ENCODE measurements around the gene BCL2L2. TPM values are rescaled to one million over a fixed set of nuclear protein-coding genes. Genes with fewer than 3 reads are reported as not detected.
A peak's percentile ranks its signal among the peaks of the same experiment; 100 is the strongest.

BCL2L2 gene
- total and polyA plus RNA-seq, 2 of the 8 experiments (the other 6 are each of a cell fraction or from before 2014, with no cell fraction given), result 9.3 to 13.8 TPM

- no peak for FAIRE-seq
- TF ChIP-seq CHD2 (IDR thresholded peaks at IDR 0.05; ENCODE audit: low read length), result no peak
- no peak for TF ChIP-seq ASH2L (IDR thresholded peaks at IDR 0.05; ENCODE audit: low read length)
- TF ChIP-seq POLR2AphosphoS5 (IDR thresholded peaks at IDR 0.05; ENCODE audit: low read depth, low read length), result peak; percentile 43
- TF ChIP-seq BACH1 (IDR thresholded peaks at IDR 0.05; ENCODE audit: low read length), result no peak
- peak in 1 of 2 experiments; percentile 40; a peak in 1 of 4 replicates for TF ChIP-seq SIN3A (conservative IDR thresholded peaks at IDR 0.05 in 1 of 2, IDR thresholded peaks at IDR 0.05 in 1 of 2; ENCODE audit: low read depth in 1 of 2, low read length in 2 of 2)
- 0 out of 2 replicates have a peak, but pooled peaks have one; percentile 5 for TF ChIP-seq CREB1 (IDR thresholded peaks at IDR 0.05)
- no peak for TF ChIP-seq E2F6 (IDR thresholded peaks at IDR 0.05)
- no peak for TF ChIP-seq KDM4A (IDR thresholded peaks at IDR 0.05; ENCODE audit: low read depth, low read length, severe bottlenecking)
- no peak for TF ChIP-seq JUN (IDR thresholded peaks at IDR 0.05; ENCODE audit: low read depth, low read length)
- TF ChIP-seq SP2 (IDR thresholded peaks at IDR 0.05; ENCODE audit: low read length), result no peak
- TF ChIP-seq POLR2A (IDR thresholded peaks at IDR 0.05; ENCODE audit: control extremely low read depth in 1 of 2, low read depth in 2 of 2, low read length in 2 of 2), result peak; percentile 64 to 81
Observed at GRCh38 chr14:23321572-23322547, 15.2 kb downstream of the BCL2L2 start.

More at GRCh38 chr14:23321572-23322547, 15.2 kb downstream of the BCL2L2 start:
- CTCF ChIA-PET (ENCODE audit: partially characterized antibody), result interaction anchor here (0.7 to 3.8 kb wide), 28 partner anchors 9 to 262 kb away, joined by 3 to 28 read pairs (median 3); partner anchors contain the start of genes BCL2L2 and SLC22A17
- no peaks in the 10 kb centered on the region for H3K27me3 ChIP-seq (replicated peaks in 1 of 4; ENCODE audit: control insufficient read depth in 3 of 4, extremely low read depth in 1 of 4, insufficient read depth in 3 of 4, low read length in 3 of 4)
- peak overlapping the region; percentile 99; the same call in 1 of the 2 replicates for H4K8ac ChIP-seq (ENCODE audit: extremely low read depth, insufficient read depth, low read length)
- H3K36me3 ChIP-seq (ENCODE audit: control insufficient read depth in 2 of 4, insufficient read depth in 4 of 4, low read length in 3 of 4), result peaks cover 9 to 35% (median 24%) of the 10 kb centered on the region in 4 experiments; a peak in 7 of 8 replicates
- DNase-seq (ENCODE audit: low read depth in 1 of 2, low spot score in 2 of 2), result peak in 1 of 2 experiments; percentile 63
- 3% methylated on average over 36 of the region's 64 CpGs; no CpG with 5 or more reads in 1 of the 2 experiments for WGBS, 2 experiments (ENCODE audit: extremely low coverage in 1 of 2, insufficient coverage in 1 of 2, insufficient read length in 1 of 2, insufficient replicate concordance in 2 of 2, low coverage in 1 of 2, low lambda C conversion rate in 2 of 2, missing lambda C conversion rate in 1 of 2)
- H3K18ac ChIP-seq (ENCODE audit: extremely low read depth, low read length), result peak overlapping the region; percentile 43; the same call in 1 of the 2 replicates
- H3K79me2 ChIP-seq (ENCODE audit: control insufficient read depth in 1 of 2, insufficient read depth in 2 of 2, low read length in 2 of 2), result peaks cover 11 to 17% of the 10 kb centered on the region in 2 experiments
- H2BK5ac ChIP-seq (ENCODE audit: low read depth, low read length), result peak overlapping the region; percentile 36
- no peaks in the 10 kb centered on the region for H3K9me3 ChIP-seq (ENCODE audit: insufficient read depth in 2 of 2, low read depth in 1 of 2, low read length in 1 of 2)
- peaks cover 0 to 6% (median 2%) of the 10 kb centered on the region in 4 experiments; a peak in 6 of 7 replicates for H3K4me1 ChIP-seq (replicated peaks in 1 of 4; ENCODE audit: control insufficient read depth in 3 of 4, insufficient read depth in 4 of 4, low read length in 3 of 4)
- no peak overlapping the region for H3K14ac ChIP-seq (ENCODE audit: insufficient read length)
- H2BK20ac ChIP-seq (ENCODE audit: low read length), result no peak overlapping the region
- H3K23ac ChIP-seq (ENCODE audit: insufficient read length), result no peak overlapping the region
- no peak overlapping the region for H2BK120ac ChIP-seq (replicated peaks; ENCODE audit: low read depth, low read length)
- POLR2A ChIA-PET (ENCODE audit: partially characterized antibody), result interaction anchor here (0.5 to 4.7 kb wide), 38 partner anchors 8 to 456 kb away, joined by 3 to 48 read pairs (median 5); partner anchors contain the start of genes ACIN1, AP1G2, BCL2L2 and CMTM5
- peak overlapping the region; percentile 90 for H2AK5ac ChIP-seq (ENCODE audit: low read depth, low read length)
- peak overlapping the region; percentile 92 to 98 (median 96) for H3K9ac ChIP-seq (replicated peaks in 1 of 4; ENCODE audit: extremely low read depth in 1 of 4, low read depth in 3 of 4, low read length in 3 of 4)
- no peak overlapping the region for H2BK15ac ChIP-seq (ENCODE audit: low read length)
- H2BK12ac ChIP-seq (ENCODE audit: low read depth, low read length), result peak overlapping the region; percentile 18; the same call in 1 of the 2 replicates
- no peak overlapping the region for H2AFZ ChIP-seq (ENCODE audit: low read length)
- H3K4ac ChIP-seq (replicated peaks; ENCODE audit: insufficient read length, low read depth, low read length), result no peak overlapping the region
- H3K4me3 ChIP-seq (ENCODE audit: extremely low read depth in 1 of 4, insufficient read depth in 2 of 4, low read depth in 3 of 4, low read length in 4 of 4), result peak overlapping the region; percentile 96 to 100 (median 99)
- peak overlapping the region; percentile 89 for H4K5ac ChIP-seq (ENCODE audit: insufficient read length, low read depth, low read length)
- peak overlapping the region; percentile 79 for H4K91ac ChIP-seq (replicated peaks; ENCODE audit: insufficient read length, low read length)
- peak overlapping the region; percentile 83 for H3K27ac ChIP-seq (ENCODE audit: low read depth, low read length)
- no peaks in the 10 kb centered on the region for H4K20me1 ChIP-seq (replicated peaks in 1 of 2; ENCODE audit: control insufficient read depth in 1 of 2, insufficient read depth in 2 of 2, low read length in 2 of 2)
- H3K56ac ChIP-seq (replicated peaks; ENCODE audit: insufficient read length, low read depth, low read length), result peak overlapping the region; percentile 71
- peaks cover 10% of the 10 kb centered on the region; the same call in 1 of the 2 replicates for H3K79me1 ChIP-seq (ENCODE audit: low read depth, low read length)
- H3K4me2 ChIP-seq (ENCODE audit: insufficient read depth in 1 of 2, low read depth in 2 of 2, low read length in 2 of 2), result peak overlapping the region; percentile 87 to 96
- peaks cover 10% of the 10 kb centered on the region for H3K23me2 ChIP-seq (ENCODE audit: low read depth, low read length)

All from H1 (cell line).